ENCODE measurements around the gene ZNF33B. TPM values are rescaled to one million over a fixed set of nuclear protein-coding genes. Genes with fewer than 3 reads are reported as not detected.
A peak's percentile ranks its signal among the peaks of the same experiment; 100 is the strongest.

ZNF33B gene
- total and polyA plus RNA-seq, 10 donors, result 12.2 to 34.1 (median 25.3) TPM

GRCh38 chr10:42654419-42654818 is 16.0 kb upstream of the ZNF33B start:
- Histone ChIP-seq H3K27ac (no peak overlapping the region), H3K36me3 (no peaks in the 10 kb centered on the region), H3K9me3 (no peaks in the 10 kb centered on the region), H3K4me3 (no peak overlapping the region), H3K27me3 (replicated peaks in 1 of 7) (no peaks in the 10 kb centered on the region), H3K4me1 (no peaks in the 10 kb centered on the region)
- 74 to 83% (median 80%) methylated on average over 6 of the region's 6 CpGs for WGBS, 5 donors
- no peak for TF ChIP-seq POLR2AphosphoS5 (IDR thresholded peaks at IDR 0.05)
- DNase-seq, result no peak
- intact Hi-C loops (cut with DNase I; ENCODE audit: low total_unique reads), result no loop called here

GRCh38 chr10:42652858-42653257 is 14.5 kb upstream of the ZNF33B start:
- no peak overlapping the region for H3K4me3 ChIP-seq
- H3K4me1 ChIP-seq, result no peaks in the 10 kb centered on the region
- TF ChIP-seq POLR2AphosphoS5 (IDR thresholded peaks at IDR 0.05) (no peak), CTCF (IDR thresholded peaks at IDR 0.05 in 8 of 11, conservative IDR thresholded peaks at IDR 0.05 in 3 of 11) (no peak), POLR2A (IDR thresholded peaks at IDR 0.05) (no peak)
- intact Hi-C loops (cut with DNase I; ENCODE audit: low total_unique reads), result no loop called here
- no peak overlapping the region for H3K27ac ChIP-seq
- no peaks in the 10 kb centered on the region for H3K36me3 ChIP-seq
- no peak for DNase-seq
- WGBS, 5 donors, result 64 to 72% (median 65%) methylated on average over 2 of the region's 2 CpGs
- H3K27me3 ChIP-seq (replicated peaks in 1 of 7), result no peaks in the 10 kb centered on the region
- H3K9me3 ChIP-seq, result no peaks in the 10 kb centered on the region

- H3K27ac ChIP-seq, result peak overlapping the region in 1 of 8 donors; percentile 16
- intact Hi-C loops (cut with DNase I; ENCODE audit: low total_unique reads), result no loop called here
- WGBS, 5 donors, result 52 to 67% (median 54%) methylated on average over 4 of the region's 4 CpGs
- H3K9me3 ChIP-seq, result no peaks in the 10 kb centered on the region
- H3K4me3 ChIP-seq, result no peak overlapping the region
- no peaks in the 10 kb centered on the region for H3K27me3 ChIP-seq (replicated peaks in 1 of 7)
- H3K36me3 ChIP-seq, result no peaks in the 10 kb centered on the region
- TF ChIP-seq POLR2AphosphoS5 (IDR thresholded peaks at IDR 0.05) (no peak), POLR2A (IDR thresholded peaks at IDR 0.05) (no peak), CTCF (IDR thresholded peaks at IDR 0.05 in 8 of 11, conservative IDR thresholded peaks at IDR 0.05 in 3 of 11) (no peak)
- H3K4me1 ChIP-seq, result no peaks in the 10 kb centered on the region
- no peak for DNase-seq
Observed at GRCh38 chr10:42650374-42650773, 12.0 kb upstream of the ZNF33B start.

- TF ChIP-seq CTCF (IDR thresholded peaks at IDR 0.05 in 8 of 11, conservative IDR thresholded peaks at IDR 0.05 in 3 of 11) (no peak), POLR2AphosphoS5 (IDR thresholded peaks at IDR 0.05) (no peak), POLR2A (IDR thresholded peaks at IDR 0.05) (no peak)
- H3K27me3 ChIP-seq (replicated peaks in 1 of 7), result no peaks in the 10 kb centered on the region
Observed at GRCh38 chr10:42648512-42648911, 10.1 kb upstream of the ZNF33B start.

More at GRCh38 chr10:42648512-42648911, 10.1 kb upstream of the ZNF33B start:
- Histone ChIP-seq H3K27ac (no peak overlapping the region), H3K9me3 (no peaks in the 10 kb centered on the region), H3K36me3 (no peaks in the 10 kb centered on the region), H3K4me1 (no peaks in the 10 kb centered on the region), H3K4me3 (no peak overlapping the region)
- intact Hi-C loops (cut with DNase I; ENCODE audit: low total_unique reads), result no loop called here
- DNase-seq, result no peak
- WGBS, 5 donors, result 76 to 85% (median 78%) methylated on average over 2 of the region's 2 CpGs
